Lung (tissue), 12 donors: ENCODE data around the gene SUPT4H1. TPM values are rescaled to one million over a fixed set of nuclear protein-coding genes. Genes with fewer than 3 reads are reported as not detected.
A peak's percentile ranks its signal among the peaks of the same experiment; 100 is the strongest.

Source experiments
- ATAC-seq: fragments of 200-7000 bp; cut with Tn5 transposase; one replicate; pipeline ENCODE4 v1.9.1; 2020; ENCODE audit warnings: moderate number of reproducible peaks; ENCODE audit not compliant: insufficient read depth, low FRiP score
- DNase-seq, 3 donors: peaks; one replicate each; pipeline ENCODE4 v3.0.0-alpha.2; 2013 to 2017
- H3K27ac ChIP-seq, 2 donors: one replicate each; pipeline ENCODE4 v1.5.1; 2013; ENCODE audit warnings: mild to moderate bottlenecking in 2 of 2, moderate library complexity in 2 of 2, control low read depth in 1 of 2, inconsistent platforms in 1 of 2, low read depth in 1 of 2, low read length in 1 of 2
- H3K27me3 ChIP-seq, 3 donors: one replicate each; pipeline ENCODE4 v1.5.1; 2013; ENCODE audit warnings: low read length in 2 of 3; ENCODE audit not compliant: control insufficient read depth in 3 of 3, insufficient read depth in 3 of 3
- H3K36me3 ChIP-seq, 4 donors: one replicate each; pipeline ENCODE4 v1.5.1; 2013; ENCODE audit warnings: low read length in 4 of 4, mild to moderate bottlenecking in 1 of 4, moderate library complexity in 1 of 4; ENCODE audit not compliant: control insufficient read depth in 4 of 4, insufficient read depth in 4 of 4
- H3K4me1 ChIP-seq, 5 donors: one replicate each; pipeline ENCODE4 v1.5.1; 2013; ENCODE audit warnings: low read length in 5 of 5, mild to moderate bottlenecking in 2 of 5, moderate library complexity in 1 of 5; ENCODE audit not compliant: control insufficient read depth in 5 of 5, insufficient read depth in 5 of 5
- H3K4me3 ChIP-seq: one replicate; pipeline ENCODE4 v1.5.1; 2013; ENCODE audit warnings: mild to moderate bottlenecking, control low read depth, moderate library complexity
- H3K9ac ChIP-seq, 2 donors: one replicate each; pipeline ENCODE4 v1.5.1; 2013; ENCODE audit warnings: low read length in 2 of 2, control low read depth in 1 of 2; ENCODE audit not compliant: insufficient read depth in 1 of 2
- H3K9me3 ChIP-seq, 4 donors: one replicate each; pipeline ENCODE4 v1.5.1; 2013; ENCODE audit warnings: low read length in 3 of 4, mild to moderate bottlenecking in 1 of 4, moderate library complexity in 1 of 4; ENCODE audit not compliant: control insufficient read depth in 4 of 4, insufficient read depth in 3 of 4
- WGBS, 2 donors: extraction: QIAGEN DNeasy Blood & Tissue Kit; methylation state at CpG; one replicate each; pipeline ENCODE4 v1.1.7; 2013; 5-methylcytosine and 5-hydroxymethylcytosine counted together
- polyA plus RNA-seq, 2 donors: library from polyadenylated mRNA; stranded (reverse); fragments of 200-250 nt; gene quantifications; one replicate each; pipeline ENCODE4 v1.2.1, GENCODE V29; 2013
- total RNA-seq, 2 donors: library from RNA; depleted of rRNA in 1 of 2; stranded (reverse); fragments of >200 nt in 1 of 2; gene quantifications; one replicate each; pipeline ENCODE4 v1.2.1, GENCODE V29; 2014 to 2021
- TF ChIP-seq, protein P1 (sequence below): IDR thresholded peaks from 2 replicates; pipeline ENCODE4 v1.5.1; 2012; ENCODE audit warnings: mild to moderate bottlenecking; ENCODE audit errors: control extremely low read depth, extremely low read depth
- donor health status: control.
- donor health status: control.
- donor health status: Bipolar disorder and iron deficiency.
- donor health status: healthy.
- donor health status: DM: yes; HTN: yes; CAD: no.

The SUPT4H1 gene
- total and polyA plus RNA-seq, 4 donors, result 54.6 to 97.5 (median 67.4) TPM

DNA sequence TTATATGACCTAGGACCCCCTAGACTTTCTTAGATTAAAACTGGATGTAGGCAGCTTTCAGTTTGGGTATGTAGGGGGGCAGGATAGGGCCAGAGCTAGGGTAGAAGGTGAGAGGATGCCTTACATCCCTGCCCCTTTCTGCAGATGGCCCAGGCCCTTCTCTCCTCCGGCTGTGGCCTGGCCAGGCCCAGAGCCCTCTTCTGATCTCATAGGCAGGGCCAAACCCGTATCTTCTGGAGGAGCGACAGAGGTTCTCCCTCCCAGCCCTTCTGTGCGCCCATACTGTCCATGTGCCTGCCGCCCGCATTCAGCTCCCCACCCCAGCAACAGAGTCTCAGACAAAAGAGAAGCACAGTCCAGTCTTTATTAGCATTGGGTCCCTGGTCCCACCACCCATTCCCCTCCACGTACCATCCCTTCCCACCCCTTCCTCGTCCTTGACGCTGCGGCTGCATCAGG lies 21.4 kb downstream of the SUPT4H1 start:
- peak overlapping the region in 1 of 2 donors; percentile 79 for H3K27ac ChIP-seq
- H3K4me3 ChIP-seq, result peak overlapping the region; percentile 20
- H3K9me3 ChIP-seq, result peaks cover 0 to 3% (median 0%) of the 10 kb centered on the region in 4 donors
- H3K9ac ChIP-seq, result no peak overlapping the region
- peaks cover 0 to 18% (median 0%) of the 10 kb centered on the region in 5 donors for H3K4me1 ChIP-seq
- 43 to 62% methylated on average over 9 to 10 of the region's 10 CpGs for WGBS, 2 donors
- no peaks in the 10 kb centered on the region for H3K36me3 ChIP-seq
- no peaks in the 10 kb centered on the region for H3K27me3 ChIP-seq
- DNase-seq, result no peak
- no peak for ATAC-seq
- TF ChIP-seq, protein P1, sequence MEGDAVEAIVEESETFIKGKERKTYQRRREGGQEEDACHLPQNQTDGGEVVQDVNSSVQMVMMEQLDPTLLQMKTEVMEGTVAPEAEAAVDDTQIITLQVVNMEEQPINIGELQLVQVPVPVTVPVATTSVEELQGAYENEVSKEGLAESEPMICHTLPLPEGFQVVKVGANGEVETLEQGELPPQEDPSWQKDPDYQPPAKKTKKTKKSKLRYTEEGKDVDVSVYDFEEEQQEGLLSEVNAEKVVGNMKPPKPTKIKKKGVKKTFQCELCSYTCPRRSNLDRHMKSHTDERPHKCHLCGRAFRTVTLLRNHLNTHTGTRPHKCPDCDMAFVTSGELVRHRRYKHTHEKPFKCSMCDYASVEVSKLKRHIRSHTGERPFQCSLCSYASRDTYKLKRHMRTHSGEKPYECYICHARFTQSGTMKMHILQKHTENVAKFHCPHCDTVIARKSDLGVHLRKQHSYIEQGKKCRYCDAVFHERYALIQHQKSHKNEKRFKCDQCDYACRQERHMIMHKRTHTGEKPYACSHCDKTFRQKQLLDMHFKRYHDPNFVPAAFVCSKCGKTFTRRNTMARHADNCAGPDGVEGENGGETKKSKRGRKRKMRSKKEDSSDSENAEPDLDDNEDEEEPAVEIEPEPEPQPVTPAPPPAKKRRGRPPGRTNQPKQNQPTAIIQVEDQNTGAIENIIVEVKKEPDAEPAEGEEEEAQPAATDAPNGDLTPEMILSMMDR, result no peak

DNA sequence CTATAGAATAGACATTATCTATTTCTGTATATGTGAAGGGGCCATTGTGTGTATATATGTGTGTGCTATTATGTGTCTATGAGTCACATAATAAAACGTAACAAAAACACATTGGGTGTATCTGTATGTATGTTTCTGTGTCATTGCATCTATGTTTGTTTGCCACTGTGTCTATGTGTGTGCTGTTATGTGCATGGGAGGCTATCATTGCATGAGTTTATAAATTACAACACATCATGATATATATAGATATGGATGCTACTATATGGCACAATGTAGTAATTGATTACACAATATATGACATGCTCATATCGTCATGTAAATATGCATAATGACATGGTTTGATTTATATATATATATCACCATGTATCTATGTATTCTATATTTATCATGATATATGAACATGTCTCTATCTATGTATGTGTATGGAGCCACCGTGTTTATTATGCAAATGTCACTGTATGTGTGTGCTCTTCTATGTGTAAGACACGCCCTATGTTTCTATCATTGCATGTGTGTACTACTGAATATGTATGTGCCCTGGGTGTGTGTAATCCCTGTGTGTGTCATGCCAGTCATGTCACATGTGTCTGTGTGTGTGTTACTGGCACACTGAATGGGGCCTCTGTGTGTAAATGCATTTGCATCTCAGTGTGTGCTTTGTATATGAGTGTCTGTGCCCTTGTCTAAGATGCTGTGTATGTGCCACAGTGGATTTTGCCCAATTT lies 22.0 kb downstream of the SUPT4H1 start:
- DNase-seq, result no peak

DNA sequence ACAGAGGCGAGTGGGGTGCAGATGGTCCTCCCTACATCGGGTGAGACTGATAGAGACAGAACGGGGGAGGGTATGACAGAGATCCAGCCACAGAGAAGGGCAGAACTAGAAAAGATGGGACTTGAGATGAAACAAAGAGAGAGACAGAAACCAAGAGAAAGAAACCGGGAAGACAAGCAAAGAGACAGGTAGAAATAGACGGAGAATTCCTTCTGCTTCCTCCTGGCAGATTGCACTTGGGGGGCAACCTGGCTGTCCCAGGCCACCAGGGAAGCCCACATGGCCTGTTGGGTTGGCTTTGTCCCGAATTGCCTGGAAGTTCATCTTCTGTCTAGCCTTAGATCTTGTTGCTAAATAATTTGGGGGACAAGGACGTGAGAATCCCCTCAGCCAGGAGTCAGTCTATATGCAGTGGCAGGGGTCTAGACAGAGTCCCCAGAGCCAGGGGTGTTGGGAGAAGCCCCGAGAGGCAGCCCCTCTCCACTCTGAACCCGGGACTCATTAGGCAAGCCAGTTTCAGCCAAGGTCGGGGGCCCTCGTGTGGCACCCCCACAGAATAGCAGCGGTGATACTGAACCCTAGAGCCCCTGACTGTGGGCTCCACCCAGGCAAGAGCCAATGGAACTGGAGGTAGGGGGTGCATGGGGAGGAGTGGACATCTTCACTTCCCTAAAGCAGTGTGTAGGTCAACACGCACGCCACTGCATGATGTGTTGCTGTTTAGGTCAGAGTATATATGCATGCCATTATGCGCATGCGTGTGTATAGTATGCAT lies 22.8 kb downstream of the SUPT4H1 start:
- peaks cover 0 to 17% (median 6%) of the 10 kb centered on the region in 5 donors for H3K4me1 ChIP-seq
- TF ChIP-seq, protein P1, result no peak
- WGBS, 2 donors, result 11 to 29% methylated on average over 16 of the region's 16 CpGs
- H3K27ac ChIP-seq, result no peak overlapping the region
- H3K4me3 ChIP-seq, result no peak overlapping the region
- peak in 1 of 3 donors; percentile 12 for DNase-seq
- no peak overlapping the region for H3K9ac ChIP-seq
- no peaks in the 10 kb centered on the region for H3K36me3 ChIP-seq
- no peaks in the 10 kb centered on the region for H3K9me3 ChIP-seq
- H3K27me3 ChIP-seq, result no peaks in the 10 kb centered on the region
- peak; percentile 19 for ATAC-seq

More for the DNA sequence above, 22.0 kb downstream of the SUPT4H1 start:
- no peak for ATAC-seq
- 24 to 47% methylated on average over 4 of the region's 4 CpGs for WGBS, 2 donors
- no peaks in the 10 kb centered on the region for H3K36me3 ChIP-seq
- H3K9me3 ChIP-seq, result peaks cover 0 to 3% (median 0%) of the 10 kb centered on the region in 4 donors
- peaks cover 0 to 19% (median 4%) of the 10 kb centered on the region in 5 donors for H3K4me1 ChIP-seq
- H3K27me3 ChIP-seq, result no peaks in the 10 kb centered on the region
- peak overlapping the region in 1 of 2 donors; percentile 20 for H3K27ac ChIP-seq
- H3K9ac ChIP-seq, result no peak overlapping the region
- TF ChIP-seq, protein P1, result no peak
- H3K4me3 ChIP-seq, result no peak overlapping the region
